Activated CD4-positive, alpha-beta T cell treated with anti-CD3 and anti-CD28 coated beads, Interleukin-2, Interleukin-4, amounts not matched to agents 100 ng/mL and 50 ng/mL, durations not matched to agents 16 hours and 8 hours (primary cell): ENCODE measurements around the gene RBM28.

ENCODE experiments used
- DNase-seq: peaks from one replicate; pipeline ENCODE4 v3.0.0-alpha.2; 2020; ENCODE audit warnings: low spot score

RBM28 gene

GRCh38 chr7:128262273-128263028 is 81.3 kb downstream of the RBM28 start:
- DNase-seq = no peak

- DNase-seq = no peak
Measured at GRCh38 chr7:128260069-128260795, 83.5 kb downstream of the RBM28 start.

GRCh38 chr7:128259131-128260061 is 84.3 kb downstream of the RBM28 start:
- DNase-seq = no peak

GRCh38 chr7:128257458-128257857 is 86.2 kb downstream of the RBM28 start:
- no peak for DNase-seq

- DNase-seq = no peak
Measured at GRCh38 chr7:128255271-128255670, 88.4 kb downstream of the RBM28 start.

- no peak for DNase-seq
Measured at GRCh38 chr7:128254470-128254869, 89.2 kb downstream of the RBM28 start.

- no peak for DNase-seq
Measured at GRCh38 chr7:128253701-128254100, 90.0 kb downstream of the RBM28 start.

- no peak for DNase-seq
Measured at GRCh38 chr7:128251337-128251736, 92.4 kb downstream of the RBM28 start.
